ENCODE measurements around the gene CRB2. TPM values are rescaled to one million over a fixed set of nuclear protein-coding genes. Genes with fewer than 3 reads are reported as not detected.
A peak's percentile ranks its signal among the peaks of the same experiment; 100 is the strongest.

CRB2 gene
- total and polyA plus RNA-seq, 11 donors: 0.05 to 10.1 (median 0.10) TPM; not detected in 8

DNA sequence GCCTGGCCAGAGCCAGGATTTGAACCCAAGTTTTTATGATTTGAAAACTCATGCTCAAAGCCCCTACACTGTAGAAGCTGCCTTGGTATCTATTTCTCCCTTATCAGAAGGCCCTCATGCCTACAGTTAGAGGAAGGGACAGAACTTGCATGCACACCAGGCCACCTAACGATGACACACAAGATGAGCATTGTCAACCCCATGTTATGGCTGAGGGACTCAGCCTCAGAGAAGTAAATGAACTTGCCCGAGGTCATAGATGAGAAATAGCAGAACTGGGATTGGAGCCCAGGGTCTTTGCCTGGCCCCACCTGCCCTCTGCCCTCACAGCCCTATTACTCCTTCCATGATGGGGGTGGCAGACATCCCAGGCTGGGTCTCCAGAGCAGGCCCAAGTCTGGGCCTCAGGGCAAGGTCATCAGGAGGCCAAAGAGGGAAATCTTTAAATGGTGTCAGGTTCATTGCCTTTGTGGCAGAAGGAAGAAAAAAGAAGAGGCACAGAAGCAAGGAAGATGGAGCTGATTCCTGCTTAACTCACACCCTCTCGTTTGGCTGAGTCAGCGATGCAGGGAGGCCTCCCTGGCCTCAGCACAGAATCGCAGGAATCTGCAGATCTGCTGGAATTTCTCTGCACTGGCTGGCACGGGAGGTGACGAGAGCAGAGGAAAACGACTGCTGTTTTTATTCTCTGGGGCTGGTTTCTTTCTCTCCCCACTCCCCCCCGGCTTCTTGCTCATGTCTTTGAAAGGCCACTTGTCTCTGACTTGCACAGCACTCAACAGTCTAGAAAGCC lies 20.6 kb upstream of the CRB2 start:
- H3K27me3 ChIP-seq: no peaks in the 10 kb centered on the region
- WGBS, 4 donors: 24 to 39% (median 35%) methylated on average over 9 of the region's 9 CpGs
- H3K4me3 ChIP-seq: no peak overlapping the region
- H3K9me3 ChIP-seq: no peaks in the 10 kb centered on the region
- DNase-seq (no peak), ATAC-seq (no peak)
- intact Hi-C loops (cut with DNase I): loop anchor here in 3 of 10 donors (5.0 kb wide), 2 partner anchors 53 to 68 kb away; partner anchors contain the start of gene STRBP (in 2 of the 3)
- peaks cover 0 to 31% (median 11%) of the 10 kb centered on the region in 12 donors for H3K4me1 ChIP-seq
- no peaks in the 10 kb centered on the region for H3K36me3 ChIP-seq
- TF ChIP-seq, protein P1, sequence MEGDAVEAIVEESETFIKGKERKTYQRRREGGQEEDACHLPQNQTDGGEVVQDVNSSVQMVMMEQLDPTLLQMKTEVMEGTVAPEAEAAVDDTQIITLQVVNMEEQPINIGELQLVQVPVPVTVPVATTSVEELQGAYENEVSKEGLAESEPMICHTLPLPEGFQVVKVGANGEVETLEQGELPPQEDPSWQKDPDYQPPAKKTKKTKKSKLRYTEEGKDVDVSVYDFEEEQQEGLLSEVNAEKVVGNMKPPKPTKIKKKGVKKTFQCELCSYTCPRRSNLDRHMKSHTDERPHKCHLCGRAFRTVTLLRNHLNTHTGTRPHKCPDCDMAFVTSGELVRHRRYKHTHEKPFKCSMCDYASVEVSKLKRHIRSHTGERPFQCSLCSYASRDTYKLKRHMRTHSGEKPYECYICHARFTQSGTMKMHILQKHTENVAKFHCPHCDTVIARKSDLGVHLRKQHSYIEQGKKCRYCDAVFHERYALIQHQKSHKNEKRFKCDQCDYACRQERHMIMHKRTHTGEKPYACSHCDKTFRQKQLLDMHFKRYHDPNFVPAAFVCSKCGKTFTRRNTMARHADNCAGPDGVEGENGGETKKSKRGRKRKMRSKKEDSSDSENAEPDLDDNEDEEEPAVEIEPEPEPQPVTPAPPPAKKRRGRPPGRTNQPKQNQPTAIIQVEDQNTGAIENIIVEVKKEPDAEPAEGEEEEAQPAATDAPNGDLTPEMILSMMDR (IDR thresholded peaks at IDR 0.05): no peak
- no peak for TF ChIP-seq POLR2A (IDR thresholded peaks at IDR 0.05)
- H3K27ac ChIP-seq: peak overlapping the region in 2 of 12 donors; percentile 11 to 19

DNA sequence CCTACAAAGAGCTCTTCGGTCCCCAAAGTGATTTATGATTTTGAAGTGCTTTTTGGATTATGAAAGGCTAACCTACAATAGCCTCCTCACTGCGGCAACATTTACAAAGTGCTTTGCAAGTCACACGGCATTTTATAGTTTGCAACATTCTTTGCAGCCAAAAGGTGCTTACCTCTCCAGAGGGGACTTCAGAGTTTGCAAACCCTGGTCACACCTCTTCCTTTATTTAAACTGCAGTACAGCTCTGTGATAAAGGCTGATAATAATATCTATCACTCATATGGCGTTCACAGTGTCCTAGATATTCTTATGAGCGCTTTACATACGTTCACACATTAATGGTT lies 20.0 kb upstream of the CRB2 start:
- intact Hi-C loops (cut with DNase I): loop anchor here in 3 of 10 donors (5.0 kb wide), 2 partner anchors 54 to 69 kb away; partner anchors contain the start of gene STRBP (in 2 of the 3)
- peak overlapping the region in 2 of 12 donors; percentile 11 to 19 for H3K27ac ChIP-seq
- H3K27me3 ChIP-seq: no peaks in the 10 kb centered on the region
- 56 to 60% (median 59%) methylated on average over 6 of the region's 6 CpGs for WGBS, 4 donors
- H3K4me3 ChIP-seq: no peak overlapping the region
- no peak for TF ChIP-seq POLR2A (IDR thresholded peaks at IDR 0.05)
- TF ChIP-seq, protein P1 (IDR thresholded peaks at IDR 0.05): no peak
- DNase-seq (no peak), ATAC-seq (no peak)
- no peaks in the 10 kb centered on the region for H3K36me3 ChIP-seq
- H3K4me1 ChIP-seq: peaks cover 0 to 32% (median 12%) of the 10 kb centered on the region in 12 donors
- H3K9me3 ChIP-seq: no peaks in the 10 kb centered on the region

DNA sequence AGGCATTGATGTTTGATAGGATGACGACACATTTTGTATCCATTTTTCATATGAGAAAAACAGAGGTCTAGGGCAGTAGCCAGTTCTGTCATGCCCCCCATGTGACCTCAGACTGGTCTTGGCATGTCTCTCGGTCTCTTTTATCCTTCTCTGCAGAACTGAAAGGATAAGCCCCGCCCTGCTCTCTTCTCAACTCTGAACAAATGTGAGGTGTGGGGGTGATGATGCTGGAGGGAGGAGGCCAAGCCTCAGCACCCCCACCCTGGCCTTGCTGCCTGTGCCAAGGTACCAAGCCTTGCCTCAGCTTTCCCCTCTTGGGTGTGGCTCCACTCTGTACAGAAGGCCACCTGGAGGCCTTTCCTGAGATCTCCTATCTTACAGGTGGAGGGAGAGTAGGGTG lies 19.5 kb upstream of the CRB2 start:
- Histone ChIP-seq H3K9me3 (no peaks in the 10 kb centered on the region), H3K27ac (no peak overlapping the region), H3K27me3 (no peaks in the 10 kb centered on the region), H3K4me1 (peaks cover 0 to 32% (median 12%) of the 10 kb centered on the region in 12 donors), H3K36me3 (no peaks in the 10 kb centered on the region), H3K4me3 (no peak overlapping the region)
- WGBS, 4 donors: 72 to 78% (median 74%) methylated on average over 3 of the region's 3 CpGs
- ATAC-seq: no peak
- intact Hi-C loops (cut with DNase I): loop anchor here in 3 of 10 donors (5.0 kb wide), 2 partner anchors 54 to 69 kb away; partner anchors contain the start of gene STRBP (in 2 of the 3)
- no peak for TF ChIP-seq POLR2A (IDR thresholded peaks at IDR 0.05)
- TF ChIP-seq, protein P1 (IDR thresholded peaks at IDR 0.05): no peak
- DNase-seq: no peak

DNA sequence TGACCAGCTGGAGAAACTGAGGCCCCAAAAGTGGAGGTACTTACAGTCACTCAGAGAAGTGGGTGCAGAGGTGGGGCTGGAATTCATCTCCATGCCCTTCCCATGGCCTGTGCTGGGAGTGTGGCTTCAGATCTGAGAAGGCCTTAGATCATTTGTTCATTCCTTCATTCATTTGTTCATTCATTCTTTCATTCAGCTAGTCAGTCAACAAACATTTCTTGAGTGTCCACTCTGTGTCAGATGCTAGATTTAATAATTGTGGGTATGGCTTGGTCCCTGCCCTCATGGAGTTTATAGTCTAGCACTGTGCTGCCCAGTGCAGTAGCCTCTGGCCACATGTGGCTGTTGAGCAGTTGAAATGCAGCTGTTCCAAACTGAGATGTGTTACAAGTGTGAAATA lies 19.0 kb upstream of the CRB2 start:
- intact Hi-C loops (cut with DNase I): loop anchor here in 3 of 10 donors (5.0 kb wide), 2 partner anchors 55 to 70 kb away; partner anchors contain the start of gene STRBP (in 2 of the 3)
- H3K4me3 ChIP-seq: no peak overlapping the region
- no peaks in the 10 kb centered on the region for H3K36me3 ChIP-seq
- DNase-seq (no peak), ATAC-seq (no peak)
- no peak overlapping the region for H3K27ac ChIP-seq
- TF ChIP-seq POLR2A (IDR thresholded peaks at IDR 0.05): no peak
- no peaks in the 10 kb centered on the region for H3K27me3 ChIP-seq
- H3K4me1 ChIP-seq: peaks cover 0 to 32% (median 12%) of the 10 kb centered on the region in 12 donors
- no peaks in the 10 kb centered on the region for H3K9me3 ChIP-seq

Data from heart left ventricle (tissue), 16 donors.